Activated naive CD4-positive, alpha-beta T cell treated with anti-CD3 and anti-CD28 coated beads, Interleukin-2, amount 10 ng/mL, durations not matched to agents 7 days and 5 days (primary cell): ENCODE measurements around the gene OR52N2.

Source experiments
- CTCF ChIA-PET: fragments of 350-600 bp; sonication (Branson Sonifier 250); formaldehyde crosslinking; loops from one replicate; lab custom pipeline; 2021; ENCODE audit warnings: antibody characterized with exemption; lab: Charles Lee
- DNase-seq: peaks from one replicate; pipeline ENCODE4 v3.0.0-alpha.2; 2020
- H3K27ac Mint-ChIP-seq: one replicate; pipeline ENCODE4 v1.8.0; 2021; ENCODE audit warnings: mild to moderate bottlenecking, moderate library complexity, mixed read lengths
- H3K27me3 Mint-ChIP-seq: one replicate; pipeline ENCODE4 v1.8.0; 2021; ENCODE audit warnings: mild to moderate bottlenecking, mixed read lengths
- H3K36me3 Mint-ChIP-seq: one replicate; pipeline ENCODE4 v1.8.0; 2021; ENCODE audit warnings: mixed read lengths
- H3K4me1 Mint-ChIP-seq: one replicate; pipeline ENCODE4 v1.8.0; 2021; ENCODE audit warnings: mixed read lengths
- H3K4me3 Mint-ChIP-seq: one replicate; pipeline ENCODE4 v1.8.0; 2021; ENCODE audit warnings: mild to moderate bottlenecking, moderate library complexity, mixed read lengths
- H3K9me3 Mint-ChIP-seq: one replicate; pipeline ENCODE4 v1.8.0; 2021; ENCODE audit warnings: mixed read lengths

Gene OR52N2

GRCh38 chr11:5837695-5838094 lies 29.0 kb downstream of the OR52N2 start:
- Mint-ChIP-seq H3K9me3 (no peaks in the 10 kb centered on the region), H3K36me3 (no peaks in the 10 kb centered on the region), H3K4me3 (no peak overlapping the region), H3K4me1 (no peaks in the 10 kb centered on the region), H3K27ac (no peak overlapping the region), H3K27me3 (no peaks in the 10 kb centered on the region)
- CTCF ChIA-PET = no interaction called here
- no peak for DNase-seq

GRCh38 chr11:5841797-5842196 lies 33.1 kb downstream of the OR52N2 start, which contains the start of gene OR52E6:
TSS of gene OR52E6 (minus strand) at chr11:5841897. CDS start at chr11:5841897, 0 bp downstream.
- no peak within 1 kb of the TSS for H3K27ac Mint-ChIP-seq
- H3K27me3 Mint-ChIP-seq = no peaks in the 10 kb centered on the region
- H3K9me3 Mint-ChIP-seq = no peaks in the 10 kb centered on the region
- no peaks in the 10 kb centered on the region for H3K36me3 Mint-ChIP-seq
- no peak within 1 kb of the TSS for H3K4me3 Mint-ChIP-seq
- no peaks in the 10 kb centered on the region for H3K4me1 Mint-ChIP-seq
- CTCF ChIA-PET = no interaction called here
- no peak for DNase-seq

- DNase-seq = no peak
- Mint-ChIP-seq H3K9me3 (no peaks in the 10 kb centered on the region), H3K27ac (no peak overlapping the region), H3K27me3 (no peaks in the 10 kb centered on the region), H3K4me1 (no peaks in the 10 kb centered on the region), H3K36me3 (no peaks in the 10 kb centered on the region), H3K4me3 (no peak overlapping the region)
- CTCF ChIA-PET = no interaction called here
These were observed 38.0 kb downstream of the OR52N2 start for GRCh38 chr11:5846701-5847100.

- DNase-seq = no peak
- Mint-ChIP-seq H3K27ac (no peak overlapping the region), H3K4me3 (no peak overlapping the region), H3K27me3 (no peaks in the 10 kb centered on the region), H3K9me3 (no peaks in the 10 kb centered on the region), H3K4me1 (no peaks in the 10 kb centered on the region), H3K36me3 (no peaks in the 10 kb centered on the region)
- CTCF ChIA-PET = no interaction called here
These were observed 39.0 kb downstream of the OR52N2 start for GRCh38 chr11:5847711-5848110.

GRCh38 chr11:5851002-5851401 lies 42.3 kb downstream of the OR52N2 start:
- Mint-ChIP-seq H3K36me3 (no peaks in the 10 kb centered on the region), H3K27me3 (no peaks in the 10 kb centered on the region), H3K4me3 (no peak overlapping the region), H3K4me1 (no peaks in the 10 kb centered on the region), H3K27ac (no peak overlapping the region), H3K9me3 (no peaks in the 10 kb centered on the region)
- CTCF ChIA-PET = no interaction called here
- DNase-seq = no peak

GRCh38 chr11:5857590-5857989 lies 48.9 kb downstream of the OR52N2 start, which contains the start of gene OR52E8:
TSS of gene OR52E8 (minus strand) at chr11:5857690. CDS start at chr11:5857690, 0 bp downstream.
- no peak within 1 kb of the TSS for H3K4me3 Mint-ChIP-seq
- H3K36me3 Mint-ChIP-seq = no peaks in the 10 kb centered on the region
- H3K9me3 Mint-ChIP-seq = no peaks in the 10 kb centered on the region
- H3K4me1 Mint-ChIP-seq = no peaks in the 10 kb centered on the region
- H3K27me3 Mint-ChIP-seq = no peaks in the 10 kb centered on the region
- CTCF ChIA-PET = no interaction called here
- H3K27ac Mint-ChIP-seq = no peak within 1 kb of the TSS
- DNase-seq = no peak

- Mint-ChIP-seq H3K36me3 (no peaks in the 10 kb centered on the region), H3K27ac (no peak overlapping the region), H3K9me3 (no peaks in the 10 kb centered on the region), H3K4me1 (no peaks in the 10 kb centered on the region), H3K4me3 (no peak overlapping the region), H3K27me3 (no peaks in the 10 kb centered on the region)
- CTCF ChIA-PET = no interaction called here
- DNase-seq = no peak
These were observed 57.1 kb downstream of the OR52N2 start for GRCh38 chr11:5865826-5866225.
